Measurements from ENCODE around the gene REPS2.

GRCh38 chrX:16903274-16904022 lies 43.0 kb upstream of the REPS2 start:
- TF ChIP-seq GATA2 (IDR thresholded peaks at IDR 0.05; ENCODE audit: low read depth, low read length) (no peak), GATA3 (IDR thresholded peaks at IDR 0.05; ENCODE audit: low read depth, low read length) (no peak)

Measured in SH-SY5Y (cell line).